Measurements from ENCODE around the gene MNX1. TPM values are rescaled to one million over a fixed set of nuclear protein-coding genes. Genes with fewer than 3 reads are reported as not detected.

Gene MNX1
- polyA plus RNA-seq, 1 donor, result 0.08 TPM

- DNase-seq, result no peak
These were observed 7.5 kb downstream of the MNX1 start for GRCh38 chr7:157002819-157003421.

DNA sequence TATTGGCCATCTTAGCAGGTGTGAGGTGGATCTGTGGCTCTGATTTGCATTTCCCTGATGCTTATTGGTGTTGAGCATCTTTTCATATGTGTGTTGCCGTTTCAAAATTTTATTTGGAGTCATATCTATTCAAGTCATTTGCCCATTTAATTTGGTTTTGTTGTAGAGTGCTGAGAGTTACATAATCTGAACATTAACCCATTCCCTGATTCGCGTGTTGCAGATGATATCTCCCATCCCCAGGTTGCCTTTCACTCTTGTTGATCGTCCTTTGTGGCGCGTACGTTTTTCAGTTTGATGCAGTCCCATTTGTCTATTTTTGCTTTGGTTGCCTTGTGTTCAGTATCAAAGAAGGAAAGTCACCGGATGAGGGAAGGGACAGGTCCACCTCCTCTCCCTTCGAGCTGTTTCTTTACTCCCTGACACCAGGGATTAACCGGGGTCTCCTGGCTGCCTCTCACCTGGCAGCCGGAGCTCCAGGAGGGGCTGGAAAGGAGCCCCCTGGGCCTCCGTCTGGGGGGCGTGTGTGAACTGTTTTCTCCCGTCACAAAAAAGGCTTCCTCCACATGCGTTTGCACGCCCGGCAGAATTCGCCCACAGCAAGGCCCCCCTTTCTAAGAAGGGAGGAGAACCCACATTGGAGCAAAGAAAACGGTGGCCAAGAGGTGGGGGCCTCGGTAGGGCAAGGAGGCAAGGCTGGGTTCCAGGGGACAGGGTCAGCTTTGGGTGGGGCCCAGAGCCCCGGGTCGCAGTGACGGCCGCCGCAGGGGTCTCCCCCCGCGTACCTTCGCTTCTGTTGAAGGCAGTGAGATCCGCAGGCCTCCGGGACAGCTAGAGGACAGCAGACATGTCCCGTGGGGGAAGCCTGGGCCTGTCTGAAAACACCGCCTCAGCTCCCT, 8.3 kb downstream of the MNX1 start:
- DNase-seq, result no peak

DNA sequence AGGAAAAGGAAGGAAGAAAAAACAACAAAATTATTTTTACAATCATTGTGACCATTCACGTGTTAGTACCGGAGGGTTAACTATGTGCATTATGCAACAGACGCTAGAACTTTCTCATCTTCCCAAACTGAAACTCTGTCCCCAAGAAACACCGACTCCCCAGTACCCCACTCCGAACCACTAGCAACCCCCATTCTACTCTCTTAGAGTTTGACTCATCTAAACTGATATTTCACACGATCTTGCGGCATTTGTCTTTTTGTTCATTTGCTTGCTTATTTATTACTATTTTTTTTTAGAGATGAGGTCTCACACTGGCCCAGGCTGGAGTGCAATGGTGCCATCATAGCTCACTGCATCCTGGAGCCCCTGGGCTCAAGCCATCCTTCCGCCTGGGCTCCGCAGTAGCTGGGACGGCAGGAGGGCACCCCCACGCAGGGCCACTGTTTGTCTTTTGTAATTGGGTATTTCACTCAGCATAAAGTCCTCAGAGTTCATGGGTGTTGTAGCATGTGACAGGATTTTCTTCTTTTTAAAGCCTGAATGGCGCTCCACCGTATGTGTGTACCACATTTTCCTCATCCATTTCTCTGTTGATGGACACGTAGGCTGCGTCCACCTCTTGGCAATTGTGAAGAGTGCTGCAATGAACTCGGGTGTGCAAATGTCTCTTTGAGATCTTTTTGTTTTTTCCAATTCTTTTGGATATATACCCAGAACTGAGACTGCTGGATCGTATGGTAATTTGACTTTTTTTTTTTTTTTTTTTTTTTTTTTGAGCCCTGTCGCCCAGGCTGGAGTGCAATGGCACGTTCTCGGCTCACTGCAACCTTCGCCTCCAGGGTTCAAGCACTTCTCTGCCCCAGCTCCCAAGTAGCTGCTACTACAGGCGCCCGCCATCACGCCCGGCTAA, 9.5 kb downstream of the MNX1 start:
- no peak for DNase-seq

- no peak for DNase-seq
These were observed 10.3 kb downstream of the MNX1 start for GRCh38 chr7:156999958-157000726.

DNA sequence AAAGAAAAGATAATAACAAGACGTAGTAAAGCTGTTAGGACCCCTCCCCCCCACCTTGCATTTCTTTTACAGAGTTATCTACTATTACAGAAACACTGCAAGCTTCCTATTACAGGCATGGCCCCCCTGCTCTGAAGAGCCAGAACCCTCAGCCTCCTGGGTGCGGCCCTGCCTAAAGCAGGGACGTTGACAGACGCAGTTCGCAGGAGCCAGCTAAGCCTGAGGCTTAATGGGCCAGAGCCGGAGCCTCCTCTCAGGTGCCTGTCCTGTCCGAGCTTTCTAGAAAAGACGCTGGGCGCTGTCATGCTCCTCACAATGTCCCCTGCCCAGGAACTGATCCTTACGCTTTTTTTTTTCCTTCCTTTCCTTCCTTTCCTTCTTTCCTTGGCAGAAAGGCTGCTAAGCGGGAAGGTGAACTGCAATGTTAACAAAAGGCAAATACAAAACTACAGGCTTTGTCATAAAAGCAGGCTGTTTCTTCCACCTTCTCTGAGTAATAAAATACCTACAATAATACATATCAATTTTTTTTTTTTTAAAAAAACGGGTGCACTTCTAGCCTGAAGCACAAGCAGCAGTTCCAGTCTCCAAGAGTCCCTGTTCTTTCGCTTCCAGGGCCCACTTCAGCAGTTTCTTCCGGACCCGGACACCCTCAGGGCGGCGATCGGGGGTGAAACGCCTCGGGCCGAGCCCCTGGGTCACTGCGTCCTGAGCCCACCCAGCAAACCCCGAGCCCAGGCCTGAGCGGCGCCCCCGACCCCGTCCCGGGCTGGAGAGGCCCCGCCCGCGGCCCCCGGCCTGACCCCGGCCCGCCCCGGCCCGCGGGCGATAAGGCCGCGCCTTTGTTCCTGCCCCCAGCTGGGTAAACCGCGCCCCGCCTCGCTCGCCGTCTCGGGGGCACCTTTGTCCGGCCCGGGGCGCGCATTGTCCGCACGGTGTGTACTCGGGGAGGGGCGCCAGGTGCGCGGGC, 11.2 kb downstream of the MNX1 start:
- no peak for DNase-seq

GRCh38 chr7:156994417-156994816, 16.0 kb downstream of the MNX1 start:
- DNase-seq, result no peak

GRCh38 chr7:156993925-156994235, 16.6 kb downstream of the MNX1 start:
- no peak for DNase-seq

GRCh38 chr7:156993021-156993924, 17.2 kb downstream of the MNX1 start:
- no peak for DNase-seq

DNA sequence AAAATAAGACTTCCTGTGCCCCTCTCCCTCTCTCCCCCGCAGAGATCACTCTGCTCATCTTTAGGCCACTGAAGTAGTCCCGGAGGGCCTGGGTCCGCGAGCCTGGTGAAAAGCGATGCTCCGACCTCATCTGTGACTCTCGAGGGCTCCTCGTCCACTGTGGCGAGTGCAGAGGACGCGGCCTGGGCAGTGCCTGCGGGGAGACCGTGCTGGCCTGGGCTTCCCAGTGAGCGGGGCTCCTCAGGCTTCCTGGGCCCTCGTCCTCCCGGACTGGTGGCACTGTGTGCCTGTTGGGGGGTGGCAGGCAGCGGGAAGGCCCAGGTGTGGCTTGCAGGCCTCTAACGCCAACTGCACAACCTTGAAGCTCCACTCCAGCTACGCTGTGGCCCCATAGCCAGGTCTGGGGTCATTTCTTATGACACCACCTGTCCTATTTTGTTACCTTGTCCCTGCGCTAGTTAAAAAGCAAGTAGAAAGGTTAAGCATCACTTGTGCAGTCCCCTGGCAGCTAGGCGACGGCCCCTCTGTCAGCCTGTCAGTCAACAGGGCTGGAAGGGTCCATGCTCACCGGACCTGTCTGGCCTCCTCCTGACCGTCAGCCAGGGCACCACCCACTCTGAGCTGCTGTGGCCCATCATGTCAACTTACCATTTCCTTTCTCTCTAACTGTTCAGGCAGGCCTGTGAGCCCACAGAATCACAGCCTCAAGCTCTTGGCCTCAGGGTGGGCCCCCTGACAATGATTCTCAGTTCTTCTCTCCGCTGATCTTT, 20.5 kb downstream of the MNX1 start:
- DNase-seq, result no peak

DNA sequence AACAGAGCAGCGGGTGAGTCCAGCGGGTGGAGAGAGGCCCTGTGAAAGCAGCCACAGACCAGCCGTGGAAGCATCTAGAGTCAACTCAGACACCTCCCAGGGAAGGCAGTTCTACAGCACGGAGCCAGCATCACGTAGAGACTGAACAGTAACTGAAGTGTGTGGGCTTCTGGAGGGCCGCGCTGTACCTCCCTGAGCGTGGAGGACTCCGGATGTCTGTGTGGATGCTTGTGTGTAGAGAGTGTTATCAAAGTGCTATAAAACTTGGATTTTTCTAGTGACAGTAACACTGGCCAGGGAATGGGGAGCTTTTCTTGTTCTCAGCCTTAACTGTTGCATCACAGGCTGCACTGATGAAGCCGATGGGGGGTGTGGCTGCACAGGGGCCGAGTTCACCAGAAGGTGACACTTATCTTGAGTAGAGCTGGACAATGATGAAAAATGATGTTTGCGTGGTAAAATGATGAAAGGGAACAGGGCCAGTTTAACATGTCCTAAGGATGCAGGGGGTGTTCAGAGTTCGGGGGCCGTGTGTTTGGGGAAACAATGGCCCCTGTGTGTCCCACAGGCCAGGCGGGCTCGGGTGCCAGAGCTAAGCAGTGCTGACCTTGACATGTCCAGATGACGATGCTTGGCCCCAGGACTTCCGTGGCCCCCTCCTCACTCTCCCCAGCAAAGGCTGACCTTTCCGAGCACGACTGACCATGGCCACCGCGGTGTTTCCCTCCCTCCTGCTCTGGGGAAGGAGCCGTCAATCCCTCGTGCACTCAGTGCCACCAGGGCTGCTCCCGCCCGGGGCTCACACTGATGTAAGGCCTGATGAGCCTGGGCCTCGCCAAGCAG, 21.9 kb downstream of the MNX1 start:
- DNase-seq, result no peak

GRCh38 chr7:156986378-156986777, 24.1 kb downstream of the MNX1 start:
- DNase-seq, result no peak

DNA sequence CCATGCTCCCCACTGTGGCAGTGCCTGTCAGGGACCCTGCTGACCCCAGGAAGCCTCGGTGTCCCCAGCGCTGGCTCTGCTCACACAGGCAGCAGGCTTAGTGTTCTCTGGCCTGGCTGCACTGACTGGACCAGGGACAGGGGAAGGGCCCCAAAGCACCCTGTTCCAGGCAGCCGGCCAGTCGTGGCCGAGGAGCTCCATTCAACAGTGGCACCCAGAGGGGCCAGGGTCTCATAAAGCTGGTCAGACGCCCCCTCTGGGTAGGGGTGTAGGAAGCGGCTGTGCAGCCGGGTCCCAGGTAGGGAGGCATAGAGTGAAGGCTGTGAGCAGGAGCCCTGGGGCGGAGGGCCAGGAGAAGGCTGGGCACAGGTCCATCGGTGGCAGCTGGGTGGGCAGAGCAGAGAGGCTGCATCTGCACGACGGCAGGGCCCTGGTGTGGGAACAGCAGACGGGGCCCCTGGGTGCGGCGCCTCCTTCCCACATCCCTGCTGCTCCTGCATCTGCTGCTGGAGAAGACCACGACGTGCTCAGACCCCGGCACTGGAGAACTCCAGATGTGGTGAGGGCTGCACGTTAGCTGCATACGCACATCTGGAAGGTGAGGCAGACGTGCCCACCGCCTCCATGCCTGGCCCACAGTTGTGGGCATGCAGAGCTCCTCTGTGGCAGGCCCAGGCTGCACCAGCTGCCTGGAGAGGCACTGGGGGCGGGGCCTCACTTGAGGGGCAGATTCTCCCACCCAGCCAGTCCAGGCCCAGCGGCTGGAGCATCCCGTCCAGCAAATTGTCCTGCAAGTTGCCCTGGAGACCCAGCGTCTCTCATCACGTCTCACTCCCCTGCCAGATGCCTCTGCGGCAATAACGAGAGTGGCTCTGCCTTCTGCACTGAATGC, 25.1 kb downstream of the MNX1 start:
- DNase-seq, result no peak

DNA sequence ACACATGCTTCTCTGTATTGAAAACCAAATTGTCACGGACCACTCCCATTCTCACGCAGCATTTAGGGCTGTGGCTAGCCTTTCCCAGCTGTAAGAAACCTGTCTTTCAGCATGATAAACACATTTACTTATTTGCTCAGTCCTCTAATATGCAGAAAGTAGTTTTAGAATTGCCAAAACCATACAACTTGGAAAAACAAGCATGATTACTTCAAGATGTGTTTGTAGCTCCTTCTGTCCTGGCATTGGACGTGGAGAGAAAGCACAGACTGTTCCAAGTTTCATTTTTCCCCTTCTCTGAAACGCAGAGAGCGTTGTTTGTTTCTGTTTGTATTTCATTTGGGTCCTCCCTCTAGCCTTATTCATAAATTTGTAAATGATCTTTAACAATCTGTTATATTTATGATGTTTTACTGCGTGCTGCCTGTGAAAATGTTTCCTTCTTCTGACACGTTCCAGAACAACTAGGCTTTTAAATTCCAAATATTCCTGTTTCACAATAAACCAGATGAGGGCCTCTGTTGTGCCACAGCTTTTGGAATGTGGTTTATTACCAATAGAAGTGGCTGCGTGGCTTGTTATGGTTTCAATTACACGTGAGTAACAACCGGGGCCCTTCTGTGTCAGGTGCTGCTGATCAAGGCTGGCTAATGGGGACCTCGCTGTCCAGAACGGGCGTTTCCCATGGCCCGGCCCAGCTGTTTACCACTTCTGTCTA, 26.1 kb downstream of the MNX1 start:
- no peak for DNase-seq

DNA sequence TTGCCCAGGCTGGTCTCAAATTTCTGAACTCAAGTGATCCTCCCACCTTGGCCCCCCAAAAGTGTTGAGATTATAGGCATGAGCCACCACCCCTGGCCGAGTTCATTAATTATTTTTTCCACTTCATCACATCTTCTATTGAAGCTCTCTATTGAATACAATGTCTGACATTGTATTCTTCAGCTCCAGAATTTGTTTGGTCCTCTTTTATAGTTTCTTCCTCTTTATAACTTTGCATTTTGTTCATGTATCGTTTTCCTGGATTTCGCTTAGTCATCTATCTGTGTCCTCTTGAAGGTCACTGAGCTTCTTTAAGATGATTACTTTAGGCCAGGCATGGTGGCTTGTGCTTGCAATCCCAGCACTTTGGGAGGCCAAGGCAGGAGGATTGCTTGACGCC, 30.8 kb downstream of the MNX1 start:
- DNase-seq, result no peak

DNA sequence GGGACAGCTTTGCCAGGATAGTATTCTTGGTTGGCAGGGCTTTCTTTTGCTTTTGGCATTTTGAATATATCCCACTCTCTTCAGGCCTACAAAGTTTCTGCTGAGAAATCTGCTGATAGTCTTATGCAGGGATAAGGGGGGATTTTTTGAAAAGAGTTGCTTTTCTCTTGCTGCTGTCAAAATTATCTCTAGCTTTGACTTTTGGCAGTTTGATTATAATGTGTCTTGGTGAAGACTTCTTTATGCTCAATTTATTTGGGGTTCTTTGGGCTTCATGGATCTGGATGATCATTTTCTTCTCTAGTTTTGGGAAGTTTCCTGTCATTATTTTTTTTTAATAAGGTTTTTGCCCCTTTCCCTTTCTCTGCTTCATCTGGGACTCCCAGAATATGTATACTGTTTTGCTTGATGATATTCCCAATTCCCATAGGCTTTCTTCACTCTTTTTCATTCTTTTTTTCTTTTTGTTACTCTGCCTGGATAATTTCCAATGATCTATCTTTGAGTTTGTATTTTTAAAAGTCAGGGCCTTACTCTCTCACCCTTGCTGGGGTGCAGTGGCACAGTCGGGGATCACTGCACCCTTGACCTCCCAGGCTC, 31.4 kb downstream of the MNX1 start:
- DNase-seq, result no peak

- DNase-seq, result no peak
These were observed 34.8 kb downstream of the MNX1 start for GRCh38 chr7:156975620-156976019.
